ENCODE results near the gene SDK1. TPM values are rescaled to one million over a fixed set of nuclear protein-coding genes. Genes with fewer than 3 reads are reported as not detected.

SDK1 gene
- total and polyA plus RNA-seq, 2 experiments from 2014 or later: 2.1 to 10.0 TPM

DNA sequence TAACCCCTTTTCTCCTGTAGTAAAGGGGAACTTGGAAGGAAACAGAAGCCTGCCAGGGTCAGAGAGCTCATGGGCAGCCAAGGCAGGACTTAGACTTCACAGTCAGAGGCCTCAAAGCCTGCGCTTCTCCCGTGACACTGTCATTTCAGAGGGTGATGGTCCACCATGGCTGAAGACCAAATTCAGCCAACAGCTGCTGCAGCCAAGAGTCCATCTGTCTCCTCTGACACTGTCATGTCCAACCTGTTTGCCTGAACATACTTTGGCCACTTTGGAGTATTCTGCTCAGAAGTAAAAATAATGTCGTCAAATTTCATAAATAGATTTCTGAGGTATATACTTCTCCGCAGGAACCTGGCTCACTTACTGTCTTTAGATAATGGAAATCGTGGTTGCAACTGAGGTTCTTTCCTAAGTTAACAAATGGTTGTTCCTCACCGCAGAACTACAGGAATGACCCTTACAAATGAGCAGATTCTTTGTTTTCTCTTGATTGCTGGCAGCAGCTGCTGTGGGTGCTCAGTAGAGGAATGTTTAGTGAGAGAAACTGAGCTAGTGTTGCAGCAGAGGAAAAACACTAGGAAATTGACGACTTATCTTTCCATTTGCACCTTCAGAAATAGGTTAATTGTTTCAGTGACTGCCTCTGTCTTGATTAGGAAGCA, 626.5 kb downstream of the SDK1 start:
- no peak overlapping the region for H3K27ac ChIP-seq (ENCODE audit: low read depth)
- no peak overlapping the region for H3K4me3 ChIP-seq
- no peaks in the 10 kb centered on the region for H3F3A ChIP-seq (replicated peaks; ENCODE audit: low read depth)
- H3K4me2 ChIP-seq: no peak overlapping the region
- no peak overlapping the region for H2AFZ ChIP-seq
- no peaks in the 10 kb centered on the region for H3K4me1 ChIP-seq (ENCODE audit: insufficient read depth)
- no peak for TF ChIP-seq STAT1 (IDR thresholded peaks at IDR 0.05; ENCODE audit: unreplicated experiment)
- TF ChIP-seq, protein P1, sequence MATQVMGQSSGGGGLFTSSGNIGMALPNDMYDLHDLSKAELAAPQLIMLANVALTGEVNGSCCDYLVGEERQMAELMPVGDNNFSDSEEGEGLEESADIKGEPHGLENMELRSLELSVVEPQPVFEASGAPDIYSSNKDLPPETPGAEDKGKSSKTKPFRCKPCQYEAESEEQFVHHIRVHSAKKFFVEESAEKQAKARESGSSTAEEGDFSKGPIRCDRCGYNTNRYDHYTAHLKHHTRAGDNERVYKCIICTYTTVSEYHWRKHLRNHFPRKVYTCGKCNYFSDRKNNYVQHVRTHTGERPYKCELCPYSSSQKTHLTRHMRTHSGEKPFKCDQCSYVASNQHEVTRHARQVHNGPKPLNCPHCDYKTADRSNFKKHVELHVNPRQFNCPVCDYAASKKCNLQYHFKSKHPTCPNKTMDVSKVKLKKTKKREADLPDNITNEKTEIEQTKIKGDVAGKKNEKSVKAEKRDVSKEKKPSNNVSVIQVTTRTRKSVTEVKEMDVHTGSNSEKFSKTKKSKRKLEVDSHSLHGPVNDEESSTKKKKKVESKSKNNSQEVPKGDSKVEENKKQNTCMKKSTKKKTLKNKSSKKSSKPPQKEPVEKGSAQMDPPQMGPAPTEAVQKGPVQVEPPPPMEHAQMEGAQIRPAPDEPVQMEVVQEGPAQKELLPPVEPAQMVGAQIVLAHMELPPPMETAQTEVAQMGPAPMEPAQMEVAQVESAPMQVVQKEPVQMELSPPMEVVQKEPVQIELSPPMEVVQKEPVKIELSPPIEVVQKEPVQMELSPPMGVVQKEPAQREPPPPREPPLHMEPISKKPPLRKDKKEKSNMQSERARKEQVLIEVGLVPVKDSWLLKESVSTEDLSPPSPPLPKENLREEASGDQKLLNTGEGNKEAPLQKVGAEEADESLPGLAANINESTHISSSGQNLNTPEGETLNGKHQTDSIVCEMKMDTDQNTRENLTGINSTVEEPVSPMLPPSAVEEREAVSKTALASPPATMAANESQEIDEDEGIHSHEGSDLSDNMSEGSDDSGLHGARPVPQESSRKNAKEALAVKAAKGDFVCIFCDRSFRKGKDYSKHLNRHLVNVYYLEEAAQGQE (IDR thresholded peaks at IDR 0.05; ENCODE audit: unreplicated experiment): no peak
- H3K36me3 Mint-ChIP-seq (ENCODE audit: low read depth): no peaks in the 10 kb centered on the region
- peaks cover 16% of the 10 kb centered on the region for H3K4me1 Mint-ChIP-seq
- no peak for ATAC-seq
- H3K27ac Mint-ChIP-seq: no peak overlapping the region
- no peaks in the 10 kb centered on the region for H4K20me1 ChIP-seq (replicated peaks; ENCODE audit: insufficient read depth)
- no peaks in the 10 kb centered on the region for H3K9me2 ChIP-seq (ENCODE audit: insufficient read depth)
- H3K4me3 Mint-ChIP-seq: no peak overlapping the region
- no peaks in the 10 kb centered on the region for H3K27me3 ChIP-seq (ENCODE audit: insufficient read depth)
- H3K9me3 Mint-ChIP-seq: no peaks in the 10 kb centered on the region
- DNase-seq (ENCODE audit: low spot score): no peak
- H3K79me2 ChIP-seq (replicated peaks; ENCODE audit: insufficient read depth): no peaks in the 10 kb centered on the region
- no peaks in the 10 kb centered on the region for H3K36me3 ChIP-seq (ENCODE audit: insufficient read depth)
- H3K27me3 Mint-ChIP-seq (ENCODE audit: insufficient read depth, low read depth, poor library complexity): peaks cover 2% of the 10 kb centered on the region

DNA sequence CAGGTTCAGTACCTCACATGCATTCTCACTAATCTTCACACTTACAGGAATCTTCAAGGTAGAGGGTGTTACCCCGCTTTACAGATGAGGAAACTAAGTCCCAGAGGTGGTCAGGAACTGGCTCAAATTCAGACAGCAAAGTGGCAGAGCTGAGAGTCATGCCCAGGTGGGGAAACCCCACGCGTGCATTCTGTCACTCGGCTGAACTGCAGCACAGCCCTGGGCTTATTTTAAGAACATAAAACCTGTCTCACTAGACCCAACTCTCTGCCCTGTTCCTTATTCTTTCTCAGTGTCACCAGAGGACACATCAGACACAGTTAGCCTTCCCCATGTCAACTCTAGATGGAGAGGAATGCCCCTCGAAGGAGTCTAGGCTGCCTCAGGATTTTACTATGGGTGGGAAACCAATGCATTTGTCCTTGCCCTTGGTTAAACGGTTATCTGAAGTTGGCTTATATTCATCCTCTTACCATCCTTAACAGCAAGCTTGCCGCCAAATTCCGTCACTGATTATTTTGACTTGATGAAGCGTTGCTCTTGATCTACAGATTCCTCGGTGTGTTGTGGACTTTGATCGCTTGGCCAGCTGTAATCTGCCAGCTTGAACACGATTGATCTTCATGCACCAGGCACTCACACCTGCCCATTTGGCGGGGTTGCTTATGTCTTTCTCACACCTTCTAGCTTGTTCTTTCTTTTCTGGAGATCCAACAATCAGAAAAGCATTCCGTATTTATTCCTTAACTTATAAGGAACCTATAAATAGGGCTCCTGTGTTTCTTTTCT, 627.9 kb downstream of the SDK1 start:
- peaks cover 2% of the 10 kb centered on the region for H3K27me3 Mint-ChIP-seq (ENCODE audit: insufficient read depth, low read depth, poor library complexity)
- no peak overlapping the region for H3K4me2 ChIP-seq
- no peak overlapping the region for H3K27ac Mint-ChIP-seq
- H3K27me3 ChIP-seq (ENCODE audit: insufficient read depth): no peaks in the 10 kb centered on the region
- no peaks in the 10 kb centered on the region for H3K9me2 ChIP-seq (ENCODE audit: insufficient read depth)
- no peak overlapping the region for H3K4me3 ChIP-seq
- no peak overlapping the region for H2AFZ ChIP-seq
- H3K79me2 ChIP-seq (replicated peaks; ENCODE audit: insufficient read depth): no peaks in the 10 kb centered on the region
- no peaks in the 10 kb centered on the region for H4K20me1 ChIP-seq (replicated peaks; ENCODE audit: insufficient read depth)
- no peak overlapping the region for H3K27ac ChIP-seq (ENCODE audit: low read depth)
- H3K36me3 Mint-ChIP-seq (ENCODE audit: low read depth): no peaks in the 10 kb centered on the region
- DNase-seq (ENCODE audit: low spot score): no peak
- H3F3A ChIP-seq (replicated peaks; ENCODE audit: low read depth): no peaks in the 10 kb centered on the region
- ATAC-seq: no peak
- no peaks in the 10 kb centered on the region for H3K9me3 Mint-ChIP-seq
- H3K4me1 ChIP-seq (ENCODE audit: insufficient read depth): no peaks in the 10 kb centered on the region
- H3K36me3 ChIP-seq (ENCODE audit: insufficient read depth): no peaks in the 10 kb centered on the region
- peaks cover 10% of the 10 kb centered on the region; the same call in 2 of the 3 replicates for H3K4me1 Mint-ChIP-seq
- no peak overlapping the region for H3K4me3 Mint-ChIP-seq
- no peak for TF ChIP-seq EZH2phosphoT487 (IDR thresholded peaks at IDR 0.05; ENCODE audit: unreplicated experiment)
- TF ChIP-seq EZH2 (IDR thresholded peaks at IDR 0.05; ENCODE audit: low read depth, unreplicated experiment): no peak
- TF ChIP-seq, protein P2, sequence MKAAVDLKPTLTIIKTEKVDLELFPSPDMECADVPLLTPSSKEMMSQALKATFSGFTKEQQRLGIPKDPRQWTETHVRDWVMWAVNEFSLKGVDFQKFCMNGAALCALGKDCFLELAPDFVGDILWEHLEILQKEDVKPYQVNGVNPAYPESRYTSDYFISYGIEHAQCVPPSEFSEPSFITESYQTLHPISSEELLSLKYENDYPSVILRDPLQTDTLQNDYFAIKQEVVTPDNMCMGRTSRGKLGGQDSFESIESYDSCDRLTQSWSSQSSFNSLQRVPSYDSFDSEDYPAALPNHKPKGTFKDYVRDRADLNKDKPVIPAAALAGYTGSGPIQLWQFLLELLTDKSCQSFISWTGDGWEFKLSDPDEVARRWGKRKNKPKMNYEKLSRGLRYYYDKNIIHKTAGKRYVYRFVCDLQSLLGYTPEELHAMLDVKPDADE (IDR thresholded peaks at IDR 0.05): no peak
- TF ChIP-seq NANOG (IDR thresholded peaks at IDR 0.05; ENCODE audit: borderline replicate concordance): no peak
- TF ChIP-seq, protein P3, sequence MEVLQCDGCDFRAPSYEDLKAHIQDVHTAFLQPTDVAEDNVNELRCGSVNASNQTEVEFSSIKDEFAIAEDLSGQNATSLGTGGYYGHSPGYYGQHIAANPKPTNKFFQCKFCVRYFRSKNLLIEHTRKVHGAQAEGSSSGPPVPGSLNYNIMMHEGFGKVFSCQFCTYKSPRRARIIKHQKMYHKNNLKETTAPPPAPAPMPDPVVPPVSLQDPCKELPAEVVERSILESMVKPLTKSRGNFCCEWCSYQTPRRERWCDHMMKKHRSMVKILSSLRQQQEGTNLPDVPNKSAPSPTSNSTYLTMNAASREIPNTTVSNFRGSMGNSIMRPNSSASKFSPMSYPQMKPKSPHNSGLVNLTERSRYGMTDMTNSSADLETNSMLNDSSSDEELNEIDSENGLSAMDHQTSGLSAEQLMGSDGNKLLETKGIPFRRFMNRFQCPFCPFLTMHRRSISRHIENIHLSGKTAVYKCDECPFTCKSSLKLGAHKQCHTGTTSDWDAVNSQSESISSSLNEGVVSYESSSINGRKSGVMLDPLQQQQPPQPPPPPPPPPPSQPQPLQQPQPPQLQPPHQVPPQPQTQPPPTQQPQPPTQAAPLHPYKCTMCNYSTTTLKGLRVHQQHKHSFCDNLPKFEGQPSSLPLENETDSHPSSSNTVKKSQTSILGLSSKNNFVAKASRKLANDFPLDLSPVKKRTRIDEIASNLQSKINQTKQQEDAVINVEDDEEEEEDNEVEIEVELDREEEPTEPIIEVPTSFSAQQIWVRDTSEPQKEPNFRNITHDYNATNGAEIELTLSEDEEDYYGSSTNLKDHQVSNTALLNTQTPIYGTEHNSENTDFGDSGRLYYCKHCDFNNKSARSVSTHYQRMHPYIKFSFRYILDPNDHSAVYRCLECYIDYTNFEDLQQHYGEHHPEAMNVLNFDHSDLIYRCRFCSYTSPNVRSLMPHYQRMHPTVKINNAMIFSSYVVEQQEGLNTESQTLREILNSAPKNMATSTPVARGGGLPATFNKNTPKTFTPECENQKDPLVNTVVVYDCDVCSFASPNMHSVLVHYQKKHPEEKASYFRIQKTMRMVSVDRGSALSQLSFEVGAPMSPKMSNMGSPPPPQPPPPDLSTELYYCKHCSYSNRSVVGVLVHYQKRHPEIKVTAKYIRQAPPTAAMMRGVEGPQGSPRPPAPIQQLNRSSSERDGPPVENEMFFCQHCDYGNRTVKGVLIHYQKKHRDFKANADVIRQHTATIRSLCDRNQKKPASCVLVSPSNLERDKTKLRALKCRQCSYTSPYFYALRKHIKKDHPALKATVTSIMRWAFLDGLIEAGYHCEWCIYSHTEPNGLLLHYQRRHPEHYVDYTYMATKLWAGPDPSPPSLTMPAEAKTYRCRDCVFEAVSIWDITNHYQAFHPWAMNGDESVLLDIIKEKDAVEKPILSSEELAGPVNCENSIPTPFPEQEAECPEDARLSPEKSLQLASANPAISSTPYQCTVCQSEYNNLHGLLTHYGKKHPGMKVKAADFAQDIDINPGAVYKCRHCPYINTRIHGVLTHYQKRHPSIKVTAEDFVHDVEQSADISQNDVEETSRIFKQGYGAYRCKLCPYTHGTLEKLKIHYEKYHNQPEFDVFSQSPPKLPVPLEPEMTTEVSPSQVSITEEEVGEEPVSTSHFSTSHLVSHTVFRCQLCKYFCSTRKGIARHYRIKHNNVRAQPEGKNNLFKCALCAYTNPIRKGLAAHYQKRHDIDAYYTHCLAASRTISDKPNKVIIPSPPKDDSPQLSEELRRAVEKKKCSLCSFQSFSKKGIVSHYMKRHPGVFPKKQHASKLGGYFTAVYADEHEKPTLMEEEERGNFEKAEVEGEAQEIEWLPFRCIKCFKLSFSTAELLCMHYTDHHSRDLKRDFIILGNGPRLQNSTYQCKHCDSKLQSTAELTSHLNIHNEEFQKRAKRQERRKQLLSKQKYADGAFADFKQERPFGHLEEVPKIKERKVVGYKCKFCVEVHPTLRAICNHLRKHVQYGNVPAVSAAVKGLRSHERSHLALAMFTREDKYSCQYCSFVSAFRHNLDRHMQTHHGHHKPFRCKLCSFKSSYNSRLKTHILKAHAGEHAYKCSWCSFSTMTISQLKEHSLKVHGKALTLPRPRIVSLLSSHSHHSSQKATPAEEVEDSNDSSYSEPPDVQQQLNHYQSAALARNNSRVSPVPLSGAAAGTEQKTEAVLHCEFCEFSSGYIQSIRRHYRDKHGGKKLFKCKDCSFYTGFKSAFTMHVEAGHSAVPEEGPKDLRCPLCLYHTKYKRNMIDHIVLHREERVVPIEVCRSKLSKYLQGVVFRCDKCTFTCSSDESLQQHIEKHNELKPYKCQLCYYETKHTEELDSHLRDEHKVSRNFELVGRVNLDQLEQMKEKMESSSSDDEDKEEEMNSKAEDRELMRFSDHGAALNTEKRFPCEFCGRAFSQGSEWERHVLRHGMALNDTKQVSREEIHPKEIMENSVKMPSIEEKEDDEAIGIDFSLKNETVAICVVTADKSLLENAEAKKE (CRISPR knock-in tag; IDR thresholded peaks at IDR 0.05): no peak

Data from GM23338 (cell line).